K562 (cell line): Measurements from ENCODE around the gene GHDC. TPM values are rescaled to one million over a fixed set of nuclear protein-coding genes. Genes with fewer than 3 reads are reported as not detected.

Source experiments
- CBX5 ChIP-seq: IDR thresholded peaks from 2 replicates; pipeline ENCODE4 v1.6.1; 2014; ENCODE audit warnings: low read depth, borderline replicate concordance
- ESRRB ChIP-seq: fragments of 250-450 bp; sonication (Bioruptor Pico); IDR thresholded peaks from 2 replicates; pipeline ENCODE4 v1.5.0; 2020; ENCODE audit warnings: mild to moderate bottlenecking, moderate library complexity, borderline replicate concordance
- GTF2F1 ChIP-seq: IDR thresholded peaks from 2 replicates; pipeline ENCODE4 v1.6.1; 2011; ENCODE audit warnings: low read depth, low read length, improper control_type of control experiment
- JUN ChIP-seq, 2 experiments: sonication (generic) in 1 of 2; formaldehyde crosslinking in 1 of 2; IDR thresholded peaks; 2 replicates each; pipeline versions ENCODE4 v1.6.1 to v1.8.0; 2012 to 2022; ENCODE audit warnings: borderline replicate concordance in 2 of 2, mild to moderate bottlenecking in 2 of 2, improper control_type of control experiment in 1 of 2, low read depth in 1 of 2, low read length in 1 of 2, missing genetic modification reagents in 1 of 2
- STAT5A ChIP-seq: IDR thresholded peaks from 2 replicates; pipeline ENCODE4 v1.6.1; 2012; ENCODE audit warnings: low read length, inconsistent platforms, borderline replicate concordance
- polyA plus RNA-seq, 8 experiments: library from polyadenylated mRNA; depleted of rRNA in 4 of 8; stranded (reverse) in 5 of 8; unstranded in 3 of 8; fragments of >200 nt; fragmentation: Nextera tagmentation in 2 of 8; fragmentation: Illumina TruSeq in 1 of 8; extraction: Ambion mirVana in 2 of 8; extraction: Trizol in 1 of 8; gene quantifications; 2 replicates each; pipeline versions ENCODE4 v1.2.1 to v1.2.3, GENCODE V29; 2011 to 2014; ENCODE audit warnings: inconsistent platforms in 1 of 8, missing spikeins in 1 of 8
- total RNA-seq, 7 experiments: library from RNA; depleted of rRNA in 6 of 7; stranded (reverse); fragments of >200 nt in 6 of 7; fragmentation: Illumina TruSeq in 2 of 7; extraction: Trizol in 2 of 7; gene quantifications; 2 replicates each; pipeline versions ENCODE4 v1.2.1 to v1.2.3, GENCODE V29; 2011 to 2021; ENCODE audit warnings: low replicate concordance in 1 of 7
- TF ChIP-seq, protein P1 (sequence below): sonication (generic); formaldehyde crosslinking; IDR thresholded peaks from 2 replicates; pipeline ENCODE4 v1.8.0; 2022; ENCODE audit warnings: mild to moderate bottlenecking, missing genetic modification reagents
- TF ChIP-seq, protein P2 (sequence below): sonication (generic); formaldehyde crosslinking; IDR thresholded peaks from 2 replicates; pipeline ENCODE4 v1.8.1; 2023; ENCODE audit warnings: mild to moderate bottlenecking, missing genetic modification reagents
- TF ChIP-seq, protein P3 (sequence below): fragments of 450-650 bp; IDR thresholded peaks from 2 replicates; pipeline ENCODE4 v1.6.1; 2016; ENCODE audit warnings: low read depth, mild to moderate bottlenecking, moderate library complexity
- TF ChIP-seq, protein P4 (sequence below): fragments of 250-450 bp; sonication (Bioruptor Pico); IDR thresholded peaks from 2 replicates; pipeline ENCODE4 v1.5.0; 2021

The GHDC gene
- total and polyA plus RNA-seq, 9 of the 15 experiments (the other 6 are each of a cell fraction or from before 2014, with no cell fraction given): 0.65 to 23.2 (median 11.2) TPM

DNA sequence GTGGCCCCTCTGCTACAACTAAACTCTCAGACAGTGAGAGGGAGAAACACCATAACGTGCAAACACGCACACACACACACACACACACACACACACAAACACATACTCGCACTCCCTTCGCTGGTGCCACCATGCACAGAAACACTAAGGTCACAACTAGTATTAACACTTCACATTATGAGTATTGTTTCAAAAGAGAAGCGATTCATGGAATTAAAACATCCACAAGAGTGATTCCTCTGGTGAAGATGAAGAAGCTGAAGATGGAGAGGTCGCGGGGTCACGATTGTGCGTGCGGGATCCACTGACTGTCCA lies 7.1 kb upstream of the GHDC start (continued):
- TF ChIP-seq, protein P1, sequence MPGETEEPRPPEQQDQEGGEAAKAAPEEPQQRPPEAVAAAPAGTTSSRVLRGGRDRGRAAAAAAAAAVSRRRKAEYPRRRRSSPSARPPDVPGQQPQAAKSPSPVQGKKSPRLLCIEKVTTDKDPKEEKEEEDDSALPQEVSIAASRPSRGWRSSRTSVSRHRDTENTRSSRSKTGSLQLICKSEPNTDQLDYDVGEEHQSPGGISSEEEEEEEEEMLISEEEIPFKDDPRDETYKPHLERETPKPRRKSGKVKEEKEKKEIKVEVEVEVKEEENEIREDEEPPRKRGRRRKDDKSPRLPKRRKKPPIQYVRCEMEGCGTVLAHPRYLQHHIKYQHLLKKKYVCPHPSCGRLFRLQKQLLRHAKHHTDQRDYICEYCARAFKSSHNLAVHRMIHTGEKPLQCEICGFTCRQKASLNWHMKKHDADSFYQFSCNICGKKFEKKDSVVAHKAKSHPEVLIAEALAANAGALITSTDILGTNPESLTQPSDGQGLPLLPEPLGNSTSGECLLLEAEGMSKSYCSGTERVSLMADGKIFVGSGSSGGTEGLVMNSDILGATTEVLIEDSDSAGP (CRISPR knock-in tag): no peak
- no peak for TF ChIP-seq JUN (IDR thresholded peaks at IDR 0.05; ENCODE audit: borderline replicate concordance, low read depth, low read length)
- TF ChIP-seq JUN (CRISPR knock-in tag; IDR thresholded peaks at IDR 0.05; ENCODE audit: borderline replicate concordance): no peak
- TF ChIP-seq GTF2F1: no peak
- TF ChIP-seq, protein P2, sequence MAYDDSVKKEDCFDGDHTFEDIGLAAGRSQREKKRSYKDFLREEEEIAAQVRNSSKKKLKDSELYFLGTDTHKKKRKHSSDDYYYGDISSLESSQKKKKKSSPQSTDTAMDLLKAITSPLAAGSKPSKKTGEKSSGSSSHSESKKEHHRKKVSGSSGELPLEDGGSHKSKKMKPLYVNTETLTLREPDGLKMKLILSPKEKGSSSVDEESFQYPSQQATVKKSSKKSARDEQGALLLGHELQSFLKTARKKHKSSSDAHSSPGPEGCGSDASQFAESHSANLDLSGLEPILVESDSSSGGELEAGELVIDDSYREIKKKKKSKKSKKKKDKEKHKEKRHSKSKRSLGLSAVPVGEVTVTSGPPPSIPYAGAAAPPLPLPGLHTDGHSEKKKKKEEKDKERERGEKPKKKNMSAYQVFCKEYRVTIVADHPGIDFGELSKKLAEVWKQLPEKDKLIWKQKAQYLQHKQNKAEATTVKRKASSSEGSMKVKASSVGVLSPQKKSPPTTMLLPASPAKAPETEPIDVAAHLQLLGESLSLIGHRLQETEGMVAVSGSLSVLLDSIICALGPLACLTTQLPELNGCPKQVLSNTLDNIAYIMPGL (CRISPR knock-in tag): no peak
- TF ChIP-seq, protein P3, sequence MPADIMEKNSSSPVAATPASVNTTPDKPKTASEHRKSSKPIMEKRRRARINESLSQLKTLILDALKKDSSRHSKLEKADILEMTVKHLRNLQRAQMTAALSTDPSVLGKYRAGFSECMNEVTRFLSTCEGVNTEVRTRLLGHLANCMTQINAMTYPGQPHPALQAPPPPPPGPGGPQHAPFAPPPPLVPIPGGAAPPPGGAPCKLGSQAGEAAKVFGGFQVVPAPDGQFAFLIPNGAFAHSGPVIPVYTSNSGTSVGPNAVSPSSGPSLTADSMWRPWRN: no peak
- TF ChIP-seq CBX5: no peak
- TF ChIP-seq STAT5A: no peak
- no peak for TF ChIP-seq ESRRB (CRISPR knock-in tag)
- TF ChIP-seq, protein P4, sequence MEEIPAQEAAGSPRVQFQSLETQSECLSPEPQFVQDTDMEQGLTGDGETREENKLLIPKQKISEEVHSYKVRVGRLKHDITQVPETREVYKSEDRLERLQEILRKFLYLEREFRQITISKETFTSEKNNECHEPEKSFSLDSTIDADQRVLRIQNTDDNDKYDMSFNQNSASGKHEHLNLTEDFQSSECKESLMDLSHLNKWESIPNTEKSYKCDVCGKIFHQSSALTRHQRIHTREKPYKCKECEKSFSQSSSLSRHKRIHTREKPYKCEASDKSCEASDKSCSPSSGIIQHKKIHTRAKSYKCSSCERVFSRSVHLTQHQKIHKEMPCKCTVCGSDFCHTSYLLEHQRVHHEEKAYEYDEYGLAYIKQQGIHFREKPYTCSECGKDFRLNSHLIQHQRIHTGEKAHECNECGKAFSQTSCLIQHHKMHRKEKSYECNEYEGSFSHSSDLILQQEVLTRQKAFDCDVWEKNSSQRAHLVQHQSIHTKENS: no peak
